Measurements from ENCODE around the gene BANF1. TPM values are rescaled to one million over a fixed set of nuclear protein-coding genes. Genes with fewer than 3 reads are reported as not detected.

BANF1 gene
- total RNA-seq, 4 donors from 2014 or later = 32.1 to 54.2 (median 42.6) TPM

DNA sequence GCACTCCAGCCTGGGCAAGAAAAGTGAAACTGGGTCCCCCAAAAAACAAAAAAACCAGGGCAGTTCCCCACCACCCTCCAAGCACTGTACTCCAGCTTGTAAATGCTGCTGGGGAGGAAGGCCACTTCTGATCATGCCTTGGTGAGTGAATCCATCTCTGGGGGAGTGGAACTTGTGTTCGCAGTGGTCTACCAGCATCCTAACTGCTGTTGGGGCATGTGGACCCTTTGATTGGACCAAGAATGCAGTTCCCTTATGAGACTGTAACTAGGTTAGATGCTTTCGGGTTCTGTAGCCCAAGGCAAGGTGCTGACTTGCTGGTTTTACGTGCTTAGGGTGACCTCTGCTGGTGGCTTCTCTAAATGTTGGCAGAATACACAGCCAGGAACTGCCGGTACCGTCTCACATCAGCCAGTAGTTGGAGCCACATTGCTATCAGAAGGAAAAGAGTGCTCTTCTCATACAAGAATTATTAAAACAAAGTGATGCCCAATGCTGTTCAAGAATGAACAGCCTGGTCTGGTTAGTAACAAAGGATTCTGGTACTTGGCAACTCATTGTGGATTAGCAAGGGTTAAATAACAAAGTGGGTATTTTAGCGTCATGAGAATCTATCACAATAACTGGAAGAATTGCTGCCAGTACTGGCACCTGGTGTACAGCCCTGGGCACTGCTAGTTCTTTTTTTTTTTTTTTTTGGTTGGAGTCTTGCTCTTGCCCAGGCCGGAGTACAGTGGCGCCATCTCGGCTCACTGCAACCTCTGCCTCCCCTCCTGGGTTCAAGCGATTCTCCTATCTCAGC lies 13.3 kb upstream of the BANF1 start:
- Histone ChIP-seq H3K9me3 (no peaks in the 10 kb centered on the region), H3K4me1 (no peaks in the 10 kb centered on the region), H3K27me3 (no peaks in the 10 kb centered on the region), H3K4me3 (no peak overlapping the region), H3K36me3 (peaks cover 10% of the 10 kb centered on the region), H3K27ac (no peak overlapping the region)
- DNase-seq (ENCODE audit: low spot score in 2 of 2) = peak; percentile 92 to 93
- 22% methylated on average over 9 of the region's 10 CpGs for WGBS
- TF ChIP-seq EP300 (IDR thresholded peaks at IDR 0.05) (no peak), POLR2A (IDR thresholded peaks at IDR 0.05) (no peak), POLR2AphosphoS5 (IDR thresholded peaks at IDR 0.05) (peak in 2 of 3 donors; percentile 37 to 45)
- TF ChIP-seq, protein P1, sequence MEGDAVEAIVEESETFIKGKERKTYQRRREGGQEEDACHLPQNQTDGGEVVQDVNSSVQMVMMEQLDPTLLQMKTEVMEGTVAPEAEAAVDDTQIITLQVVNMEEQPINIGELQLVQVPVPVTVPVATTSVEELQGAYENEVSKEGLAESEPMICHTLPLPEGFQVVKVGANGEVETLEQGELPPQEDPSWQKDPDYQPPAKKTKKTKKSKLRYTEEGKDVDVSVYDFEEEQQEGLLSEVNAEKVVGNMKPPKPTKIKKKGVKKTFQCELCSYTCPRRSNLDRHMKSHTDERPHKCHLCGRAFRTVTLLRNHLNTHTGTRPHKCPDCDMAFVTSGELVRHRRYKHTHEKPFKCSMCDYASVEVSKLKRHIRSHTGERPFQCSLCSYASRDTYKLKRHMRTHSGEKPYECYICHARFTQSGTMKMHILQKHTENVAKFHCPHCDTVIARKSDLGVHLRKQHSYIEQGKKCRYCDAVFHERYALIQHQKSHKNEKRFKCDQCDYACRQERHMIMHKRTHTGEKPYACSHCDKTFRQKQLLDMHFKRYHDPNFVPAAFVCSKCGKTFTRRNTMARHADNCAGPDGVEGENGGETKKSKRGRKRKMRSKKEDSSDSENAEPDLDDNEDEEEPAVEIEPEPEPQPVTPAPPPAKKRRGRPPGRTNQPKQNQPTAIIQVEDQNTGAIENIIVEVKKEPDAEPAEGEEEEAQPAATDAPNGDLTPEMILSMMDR (IDR thresholded peaks at IDR 0.05) = peak; percentile 86 to 95

DNA sequence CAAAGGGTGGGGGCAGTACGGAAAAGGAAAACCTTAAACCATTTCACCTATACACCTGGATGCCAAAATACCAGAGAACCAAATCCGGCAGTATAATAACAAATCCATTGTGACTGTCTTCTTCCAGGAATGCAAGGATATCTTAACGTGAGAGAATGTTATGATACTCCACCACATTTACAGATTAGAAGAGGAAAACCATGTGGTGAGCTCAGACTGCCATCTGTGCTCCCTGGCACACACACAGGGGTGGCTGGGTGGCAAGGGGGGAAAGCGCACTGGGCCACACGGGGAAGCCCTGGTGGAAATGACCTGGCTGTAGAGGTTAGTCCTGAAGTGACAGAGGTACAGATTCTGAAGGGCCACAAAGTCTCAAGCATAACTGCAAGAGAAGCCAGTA lies 10.2 kb upstream of the BANF1 start:
- TF ChIP-seq POLR2A (IDR thresholded peaks at IDR 0.05) (no peak), POLR2AphosphoS5 (IDR thresholded peaks at IDR 0.05) (no peak), EP300 (IDR thresholded peaks at IDR 0.05) (no peak)
- TF ChIP-seq, protein P1 (IDR thresholded peaks at IDR 0.05) = no peak
- H3K4me1 ChIP-seq = no peaks in the 10 kb centered on the region
- no peak overlapping the region for H3K27ac ChIP-seq
- no peak overlapping the region for H3K4me3 ChIP-seq
- H3K36me3 ChIP-seq = peaks cover 17% of the 10 kb centered on the region
- no peak for DNase-seq (ENCODE audit: low spot score in 2 of 2)
- no peaks in the 10 kb centered on the region for H3K9me3 ChIP-seq
- no peaks in the 10 kb centered on the region for H3K27me3 ChIP-seq
- 81% methylated on average over 5 of the region's 5 CpGs for WGBS

- DNase-seq (ENCODE audit: low spot score in 2 of 2) = no peak
- TF ChIP-seq, protein P1 (IDR thresholded peaks at IDR 0.05) = no peak
- TF ChIP-seq EP300 (IDR thresholded peaks at IDR 0.05) (no peak), POLR2A (IDR thresholded peaks at IDR 0.05) (no peak), POLR2AphosphoS5 (IDR thresholded peaks at IDR 0.05) (no peak)
- Histone ChIP-seq H3K27ac (no peak overlapping the region), H3K36me3 (peaks cover 40% of the 10 kb centered on the region), H3K27me3 (no peaks in the 10 kb centered on the region), H3K4me1 (peaks cover 15% of the 10 kb centered on the region), H3K4me3 (no peak overlapping the region), H3K9me3 (no peaks in the 10 kb centered on the region)
- 82% methylated on average over 2 of the region's 2 CpGs for WGBS
These were observed 5.0 kb upstream of the BANF1 start for GRCh38 chr11:65997286-65997685.

GRCh38 chr11:66002648-66003225 lies 434 bp downstream of the BANF1 start:
- no peak for DNase-seq (ENCODE audit: low spot score in 2 of 2)
- TF ChIP-seq, protein P1 (IDR thresholded peaks at IDR 0.05) = no peak
- no peak for TF ChIP-seq EP300 (IDR thresholded peaks at IDR 0.05)
- TF ChIP-seq POLR2A (IDR thresholded peaks at IDR 0.05) = no peak
- TF ChIP-seq POLR2AphosphoS5 (IDR thresholded peaks at IDR 0.05) = no peak
- Histone ChIP-seq H3K27ac (peak overlapping the region; percentile 94), H3K4me1 (peaks cover 28% of the 10 kb centered on the region), H3K27me3 (no peaks in the 10 kb centered on the region), H3K36me3 (peaks cover 38% of the 10 kb centered on the region), H3K4me3 (peak overlapping the region; percentile 81), H3K9me3 (no peaks in the 10 kb centered on the region)
- WGBS = 0% methylated on average over 12 of the region's 40 CpGs

GRCh38 chr11:66003291-66003690 lies 988 bp downstream of the BANF1 start:
- peaks cover 33% of the 10 kb centered on the region for H3K4me1 ChIP-seq
- DNase-seq (ENCODE audit: low spot score in 2 of 2) = no peak

More at GRCh38 chr11:66003291-66003690, 988 bp downstream of the BANF1 start:
- Histone ChIP-seq H3K9me3 (no peaks in the 10 kb centered on the region), H3K27me3 (no peaks in the 10 kb centered on the region), H3K27ac (peak overlapping the region; percentile 94), H3K4me3 (peak overlapping the region; percentile 81), H3K36me3 (peaks cover 33% of the 10 kb centered on the region)
- WGBS = 73% methylated on average over 6 of the region's 6 CpGs
- no peak for TF ChIP-seq POLR2A (IDR thresholded peaks at IDR 0.05)
- TF ChIP-seq, protein P1 (IDR thresholded peaks at IDR 0.05) = no peak
- no peak for TF ChIP-seq POLR2AphosphoS5 (IDR thresholded peaks at IDR 0.05)
- no peak for TF ChIP-seq EP300 (IDR thresholded peaks at IDR 0.05)

Data from suprapubic skin (tissue), 4 donors.